K562 (cell line): ENCODE measurements around the gene KRTCAP2.

Experiments
- CBX5 ChIP-seq: IDR thresholded peaks from 2 replicates; pipeline ENCODE4 v1.6.1; 2014; ENCODE audit warnings: low read depth, borderline replicate concordance
- EGR1 ChIP-seq: fragments of 450-650 bp; conservative IDR thresholded peaks from 2 replicates; pipeline ENCODE4 v1.6.1; 2017; ENCODE audit warnings: mild to moderate bottlenecking
- ETV5 ChIP-seq: sonication (generic); formaldehyde crosslinking; IDR thresholded peaks from 2 replicates; pipeline ENCODE4 v1.4.0; 2020; ENCODE audit warnings: low read depth, mild to moderate bottlenecking, missing genetic modification reagents
- FOXA1 ChIP-seq: fragments of 450-650 bp; IDR thresholded peaks from 2 replicates; pipeline ENCODE4 v1.6.1; 2016; ENCODE audit warnings: mild to moderate bottlenecking, borderline replicate concordance
- KAT2B ChIP-seq: IDR thresholded peaks from one replicate; pipeline ENCODE4 v1.6.1; 2012; ENCODE audit warnings: low read depth, mild to moderate bottlenecking, control low read depth, inconsistent platforms, low read length, moderate library complexity
- RBM22 ChIP-seq: fragments of 200-400 bp; formaldehyde crosslinking; IDR thresholded peaks from 2 replicates; pipeline ENCODE4 v1.6.1; 2018; ENCODE audit warnings: low read length, low read depth; ENCODE audit not compliant: poor library complexity, severe bottlenecking
- SRSF7 ChIP-seq: fragments of 200-400 bp; formaldehyde crosslinking; optimal IDR thresholded peaks from 2 replicates; pipeline ENCODE3; 2017; ENCODE audit warnings: mild to moderate bottlenecking, low read depth, low read length
- ZFP36 ChIP-seq: fragments of 150-350 bp; IDR thresholded peaks from 2 replicates; pipeline ENCODE4 v1.6.1; 2018; ENCODE audit warnings: low read length, low read depth; ENCODE audit not compliant: partially characterized antibody
- TF ChIP-seq, protein P1 (sequence below), 2 experiments: fragments of 450-650 bp; formaldehyde crosslinking in 1 of 2; IDR thresholded peaks; 2 replicates each; pipeline versions ENCODE4 v1.4.0 to v1.6.1; 2014 to 2020; ENCODE audit warnings: mild to moderate bottlenecking in 2 of 2, borderline replicate concordance in 1 of 2, low read depth in 1 of 2
- TF ChIP-seq, protein P2 (sequence below): sonication (generic); formaldehyde crosslinking; IDR thresholded peaks from 2 replicates; pipeline ENCODE4 v1.5.0; 2020; ENCODE audit warnings: missing genetic modification reagents
- TF ChIP-seq, protein P3 (sequence below): fragments of 250-450 bp; sonication (Bioruptor Pico); IDR thresholded peaks from 2 replicates; pipeline ENCODE4 v1.4.0; 2020; ENCODE audit warnings: mild to moderate bottlenecking
- TF ChIP-seq, protein P4 (sequence below): fragments of 450-650 bp; conservative IDR thresholded peaks from 2 replicates; pipeline ENCODE4 v1.6.1; 2016; ENCODE audit warnings: missing genetic modification characterization, low read depth, mild to moderate bottlenecking, control low read depth, missing compliant biosample characterization
- TF ChIP-seq, protein P5 (sequence below): fragments of 450-650 bp; IDR thresholded peaks from 2 replicates; pipeline ENCODE4 v1.6.1; 2016; ENCODE audit warnings: missing biosample characterization, missing genetic modification characterization

DNA sequence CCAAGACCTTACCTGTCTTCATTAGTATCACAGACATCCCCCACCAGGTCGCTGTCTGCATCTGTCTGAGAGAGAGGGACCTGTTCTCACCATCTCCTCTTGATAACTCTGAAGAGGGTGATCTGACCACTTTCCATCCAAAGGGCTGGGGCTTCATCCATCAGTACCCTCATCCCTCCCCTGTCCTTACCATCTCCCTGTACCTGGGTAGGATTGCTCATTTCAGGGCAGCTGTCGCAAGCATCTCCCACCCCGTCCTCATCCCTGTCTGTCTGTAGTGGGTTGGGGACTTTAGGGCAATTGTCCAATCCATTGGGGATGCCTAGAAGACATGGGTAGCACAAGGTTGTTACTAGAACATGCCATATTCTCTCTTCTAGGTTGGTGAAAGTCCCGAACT lies 26.7 kb upstream of the KRTCAP2 start:
- TF ChIP-seq, protein P1, sequence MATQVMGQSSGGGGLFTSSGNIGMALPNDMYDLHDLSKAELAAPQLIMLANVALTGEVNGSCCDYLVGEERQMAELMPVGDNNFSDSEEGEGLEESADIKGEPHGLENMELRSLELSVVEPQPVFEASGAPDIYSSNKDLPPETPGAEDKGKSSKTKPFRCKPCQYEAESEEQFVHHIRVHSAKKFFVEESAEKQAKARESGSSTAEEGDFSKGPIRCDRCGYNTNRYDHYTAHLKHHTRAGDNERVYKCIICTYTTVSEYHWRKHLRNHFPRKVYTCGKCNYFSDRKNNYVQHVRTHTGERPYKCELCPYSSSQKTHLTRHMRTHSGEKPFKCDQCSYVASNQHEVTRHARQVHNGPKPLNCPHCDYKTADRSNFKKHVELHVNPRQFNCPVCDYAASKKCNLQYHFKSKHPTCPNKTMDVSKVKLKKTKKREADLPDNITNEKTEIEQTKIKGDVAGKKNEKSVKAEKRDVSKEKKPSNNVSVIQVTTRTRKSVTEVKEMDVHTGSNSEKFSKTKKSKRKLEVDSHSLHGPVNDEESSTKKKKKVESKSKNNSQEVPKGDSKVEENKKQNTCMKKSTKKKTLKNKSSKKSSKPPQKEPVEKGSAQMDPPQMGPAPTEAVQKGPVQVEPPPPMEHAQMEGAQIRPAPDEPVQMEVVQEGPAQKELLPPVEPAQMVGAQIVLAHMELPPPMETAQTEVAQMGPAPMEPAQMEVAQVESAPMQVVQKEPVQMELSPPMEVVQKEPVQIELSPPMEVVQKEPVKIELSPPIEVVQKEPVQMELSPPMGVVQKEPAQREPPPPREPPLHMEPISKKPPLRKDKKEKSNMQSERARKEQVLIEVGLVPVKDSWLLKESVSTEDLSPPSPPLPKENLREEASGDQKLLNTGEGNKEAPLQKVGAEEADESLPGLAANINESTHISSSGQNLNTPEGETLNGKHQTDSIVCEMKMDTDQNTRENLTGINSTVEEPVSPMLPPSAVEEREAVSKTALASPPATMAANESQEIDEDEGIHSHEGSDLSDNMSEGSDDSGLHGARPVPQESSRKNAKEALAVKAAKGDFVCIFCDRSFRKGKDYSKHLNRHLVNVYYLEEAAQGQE (IDR thresholded peaks at IDR 0.05; ENCODE audit: borderline replicate concordance) = no peak
- TF ChIP-seq, protein P1 (CRISPR knock-in tag; IDR thresholded peaks at IDR 0.05; ENCODE audit: low read depth) = no peak
- TF ChIP-seq, protein P2, sequence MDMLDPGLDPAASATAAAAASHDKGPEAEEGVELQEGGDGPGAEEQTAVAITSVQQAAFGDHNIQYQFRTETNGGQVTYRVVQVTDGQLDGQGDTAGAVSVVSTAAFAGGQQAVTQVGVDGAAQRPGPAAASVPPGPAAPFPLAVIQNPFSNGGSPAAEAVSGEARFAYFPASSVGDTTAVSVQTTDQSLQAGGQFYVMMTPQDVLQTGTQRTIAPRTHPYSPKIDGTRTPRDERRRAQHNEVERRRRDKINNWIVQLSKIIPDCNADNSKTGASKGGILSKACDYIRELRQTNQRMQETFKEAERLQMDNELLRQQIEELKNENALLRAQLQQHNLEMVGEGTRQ = no peak
- TF ChIP-seq KAT2B (no peak), CBX5 (no peak), RBM22 (no peak), ETV5 (CRISPR knock-in tag) (no peak), SRSF7 (no peak), ZFP36 (no peak), EGR1 (no peak), FOXA1 (no peak)
- TF ChIP-seq, protein P3, sequence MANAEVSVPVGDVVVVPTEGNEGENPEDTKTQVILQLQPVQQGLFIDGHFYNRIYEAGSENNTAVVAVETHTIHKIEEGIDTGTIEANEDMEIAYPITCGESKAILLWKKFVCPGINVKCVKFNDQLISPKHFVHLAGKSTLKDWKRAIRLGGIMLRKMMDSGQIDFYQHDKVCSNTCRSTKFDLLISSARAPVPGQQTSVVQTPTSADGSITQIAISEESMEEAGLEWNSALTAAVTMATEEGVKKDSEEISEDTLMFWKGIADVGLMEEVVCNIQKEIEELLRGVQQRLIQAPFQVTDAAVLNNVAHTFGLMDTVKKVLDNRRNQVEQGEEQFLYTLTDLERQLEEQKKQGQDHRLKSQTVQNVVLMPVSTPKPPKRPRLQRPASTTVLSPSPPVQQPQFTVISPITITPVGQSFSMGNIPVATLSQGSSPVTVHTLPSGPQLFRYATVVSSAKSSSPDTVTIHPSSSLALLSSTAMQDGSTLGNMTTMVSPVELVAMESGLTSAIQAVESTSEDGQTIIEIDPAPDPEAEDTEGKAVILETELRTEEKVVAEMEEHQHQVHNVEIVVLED (CRISPR knock-in tag) = no peak
- TF ChIP-seq, protein P4, sequence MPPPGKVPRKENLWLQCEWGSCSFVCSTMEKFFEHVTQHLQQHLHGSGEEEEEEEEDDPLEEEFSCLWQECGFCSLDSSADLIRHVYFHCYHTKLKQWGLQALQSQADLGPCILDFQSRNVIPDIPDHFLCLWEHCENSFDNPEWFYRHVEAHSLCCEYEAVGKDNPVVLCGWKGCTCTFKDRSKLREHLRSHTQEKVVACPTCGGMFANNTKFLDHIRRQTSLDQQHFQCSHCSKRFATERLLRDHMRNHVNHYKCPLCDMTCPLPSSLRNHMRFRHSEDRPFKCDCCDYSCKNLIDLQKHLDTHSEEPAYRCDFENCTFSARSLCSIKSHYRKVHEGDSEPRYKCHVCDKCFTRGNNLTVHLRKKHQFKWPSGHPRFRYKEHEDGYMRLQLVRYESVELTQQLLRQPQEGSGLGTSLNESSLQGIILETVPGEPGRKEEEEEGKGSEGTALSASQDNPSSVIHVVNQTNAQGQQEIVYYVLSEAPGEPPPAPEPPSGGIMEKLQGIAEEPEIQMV (tag) = no peak
- TF ChIP-seq, protein P5, sequence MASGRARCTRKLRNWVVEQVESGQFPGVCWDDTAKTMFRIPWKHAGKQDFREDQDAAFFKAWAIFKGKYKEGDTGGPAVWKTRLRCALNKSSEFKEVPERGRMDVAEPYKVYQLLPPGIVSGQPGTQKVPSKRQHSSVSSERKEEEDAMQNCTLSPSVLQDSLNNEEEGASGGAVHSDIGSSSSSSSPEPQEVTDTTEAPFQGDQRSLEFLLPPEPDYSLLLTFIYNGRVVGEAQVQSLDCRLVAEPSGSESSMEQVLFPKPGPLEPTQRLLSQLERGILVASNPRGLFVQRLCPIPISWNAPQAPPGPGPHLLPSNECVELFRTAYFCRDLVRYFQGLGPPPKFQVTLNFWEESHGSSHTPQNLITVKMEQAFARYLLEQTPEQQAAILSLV (tag) = no peak
